SH-SY5Y (cell line): ENCODE measurements around the gene CAPN14.

Source experiments
- GATA2 ChIP-seq: IDR thresholded peaks from 2 replicates; pipeline ENCODE4 v1.6.1; 2011; ENCODE audit warnings: mild to moderate bottlenecking, low read depth, low read length
- GATA3 ChIP-seq: IDR thresholded peaks from 2 replicates; pipeline ENCODE4 v1.6.1; 2011; ENCODE audit warnings: low read depth, mild to moderate bottlenecking, low read length, moderate library complexity

DNA sequence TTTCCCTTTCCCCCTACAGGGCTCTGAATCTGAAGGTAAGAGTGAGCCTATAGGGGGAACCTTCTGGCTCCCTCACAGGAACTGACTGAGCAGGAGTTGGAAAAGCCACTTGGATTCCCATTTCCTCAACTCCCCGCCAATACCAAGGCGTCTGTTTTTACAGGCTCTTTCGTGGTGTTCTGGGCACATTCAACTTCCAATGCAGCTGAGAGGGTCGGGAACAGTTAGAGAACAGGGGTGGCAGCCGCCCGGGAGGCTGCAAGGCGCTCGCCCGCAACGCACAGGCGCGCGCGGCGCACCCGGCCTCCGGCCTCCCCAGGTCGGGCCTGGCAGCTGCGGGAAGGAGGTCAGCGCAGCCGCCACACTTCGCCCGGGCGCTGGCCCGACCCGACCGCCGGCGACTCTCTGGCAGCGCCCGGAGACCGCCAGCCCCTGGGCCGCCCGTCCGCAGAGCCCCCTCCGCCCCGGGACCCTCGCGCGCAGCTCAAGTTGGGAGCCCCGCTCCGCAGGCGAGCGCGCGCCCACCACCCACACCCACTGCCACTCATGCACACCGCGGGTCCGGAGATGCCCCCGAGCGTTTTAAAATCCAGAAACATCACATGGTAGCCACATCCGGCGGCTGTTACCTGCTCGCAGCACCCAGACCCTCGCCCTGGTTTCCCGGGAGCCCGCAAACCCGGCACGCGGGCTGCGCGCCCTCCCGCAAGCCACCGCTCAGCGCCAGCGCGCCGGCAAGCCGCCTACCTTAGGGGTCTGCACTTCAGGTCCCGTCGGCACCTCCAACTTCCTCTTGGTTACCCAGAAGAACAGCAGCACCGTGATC is 79.9 kb downstream of the CAPN14 start:
- TF ChIP-seq GATA2 (no peak), GATA3 (no peak)
